C4-2B (cell line): ENCODE results near the gene NOXA1.

Experiments
- ZFX ChIP-seq: fragments of 450-650 bp; IDR thresholded peaks from 2 replicates; pipeline ENCODE4 v1.6.1; 2017
- TF ChIP-seq, protein P1 (sequence below): fragments of 450-650 bp; conservative IDR thresholded peaks from 2 replicates; pipeline ENCODE4 v1.5.1; 2017; ENCODE audit warnings: mild to moderate bottlenecking

DNA sequence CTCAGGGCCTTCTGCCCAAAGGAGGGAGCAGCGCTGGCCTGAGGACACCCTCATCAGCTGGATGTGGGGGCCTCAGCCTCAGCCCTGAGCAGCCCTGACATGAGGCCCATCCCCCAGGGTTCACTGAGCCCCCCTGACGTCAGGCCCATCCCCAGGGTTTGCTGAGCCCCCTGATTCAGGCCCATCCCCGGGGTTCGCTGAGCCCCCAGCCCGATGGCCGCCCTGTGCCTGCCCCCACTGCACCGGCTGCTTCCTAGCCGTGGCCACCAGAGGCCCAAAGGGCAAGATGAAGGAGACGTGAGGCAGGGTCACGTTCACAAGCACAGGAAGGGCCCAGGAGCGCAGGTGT lies 55.4 kb downstream of the NOXA1 start:
- TF ChIP-seq, protein P1, sequence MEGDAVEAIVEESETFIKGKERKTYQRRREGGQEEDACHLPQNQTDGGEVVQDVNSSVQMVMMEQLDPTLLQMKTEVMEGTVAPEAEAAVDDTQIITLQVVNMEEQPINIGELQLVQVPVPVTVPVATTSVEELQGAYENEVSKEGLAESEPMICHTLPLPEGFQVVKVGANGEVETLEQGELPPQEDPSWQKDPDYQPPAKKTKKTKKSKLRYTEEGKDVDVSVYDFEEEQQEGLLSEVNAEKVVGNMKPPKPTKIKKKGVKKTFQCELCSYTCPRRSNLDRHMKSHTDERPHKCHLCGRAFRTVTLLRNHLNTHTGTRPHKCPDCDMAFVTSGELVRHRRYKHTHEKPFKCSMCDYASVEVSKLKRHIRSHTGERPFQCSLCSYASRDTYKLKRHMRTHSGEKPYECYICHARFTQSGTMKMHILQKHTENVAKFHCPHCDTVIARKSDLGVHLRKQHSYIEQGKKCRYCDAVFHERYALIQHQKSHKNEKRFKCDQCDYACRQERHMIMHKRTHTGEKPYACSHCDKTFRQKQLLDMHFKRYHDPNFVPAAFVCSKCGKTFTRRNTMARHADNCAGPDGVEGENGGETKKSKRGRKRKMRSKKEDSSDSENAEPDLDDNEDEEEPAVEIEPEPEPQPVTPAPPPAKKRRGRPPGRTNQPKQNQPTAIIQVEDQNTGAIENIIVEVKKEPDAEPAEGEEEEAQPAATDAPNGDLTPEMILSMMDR = no peak
- TF ChIP-seq ZFX = no peak
